HepG2 (cell line): ENCODE measurements around the gene FGFR4. TPM values are rescaled to one million over a fixed set of nuclear protein-coding genes. Genes with fewer than 3 reads are reported as not detected.

Experiments
- AKAP8 ChIP-seq: sonication (generic); formaldehyde crosslinking; IDR thresholded peaks from 2 replicates; pipeline ENCODE4 v1.5.1; 2020; ENCODE audit warnings: mild to moderate bottlenecking, missing genetic modification reagents
- KDM5A ChIP-seq: fragments of 200-600 bp; sonication (generic); IDR thresholded peaks from 2 replicates; pipeline ENCODE4 v1.7.0; 2018; ENCODE audit warnings: antibody characterized with exemption, mild to moderate bottlenecking, low read length, borderline replicate concordance
- MTF1 ChIP-seq: sonication (generic); formaldehyde crosslinking; IDR thresholded peaks from 2 replicates; pipeline ENCODE4 v1.5.0; 2020; ENCODE audit warnings: missing genetic modification reagents
- MYC ChIP-seq: sonication (generic); formaldehyde crosslinking; IDR thresholded peaks from 2 replicates; pipeline ENCODE4 v1.9.0; 2021; ENCODE audit warnings: missing genetic modification reagents, borderline replicate concordance
- NRL ChIP-seq: sonication (generic); formaldehyde crosslinking; IDR thresholded peaks from 2 replicates; pipeline ENCODE4 v1.5.0; 2020; ENCODE audit warnings: missing genetic modification reagents, mild to moderate bottlenecking, moderate library complexity, borderline replicate concordance
- PTBP1 ChIP-seq: fragments of 200-400 bp; formaldehyde crosslinking; IDR thresholded peaks from 2 replicates; pipeline ENCODE4 v1.6.1; 2018; ENCODE audit warnings: low read length, low read depth; ENCODE audit not compliant: poor library complexity, severe bottlenecking
- RORA ChIP-seq: sonication (generic); formaldehyde crosslinking; IDR thresholded peaks from 2 replicates; pipeline ENCODE4 v1.5.0; 2020; ENCODE audit warnings: mild to moderate bottlenecking, missing genetic modification reagents, moderate library complexity
- SRSF1 ChIP-seq: fragments of 200-400 bp; formaldehyde crosslinking; optimal IDR thresholded peaks from 2 replicates; pipeline ENCODE3; 2017; ENCODE audit warnings: mild to moderate bottlenecking, low read depth, low read length, moderate library complexity
- STAT5B ChIP-seq: sonication (generic); formaldehyde crosslinking; IDR thresholded peaks from 2 replicates; pipeline ENCODE4 v1.4.0; 2020; ENCODE audit warnings: missing genetic modification reagents
- TEF ChIP-seq: sonication (generic); formaldehyde crosslinking; IDR thresholded peaks from 2 replicates; pipeline ENCODE4 v1.5.0; 2020; ENCODE audit warnings: missing genetic modification reagents
- THAP9 ChIP-seq: sonication (generic); formaldehyde crosslinking; IDR thresholded peaks from 2 replicates; pipeline ENCODE4; 2020; ENCODE audit warnings: missing genetic modification reagents, mild to moderate bottlenecking, borderline replicate concordance
- ZFP82 ChIP-seq: sonication (generic); formaldehyde crosslinking; IDR thresholded peaks from 2 replicates; pipeline ENCODE4 v1.5.1; 2020; ENCODE audit warnings: mild to moderate bottlenecking, missing genetic modification reagents, borderline replicate concordance
- ZFX ChIP-seq: sonication (generic); formaldehyde crosslinking; IDR thresholded peaks from 2 replicates; pipeline ENCODE4 v1.4.0; 2020; ENCODE audit warnings: mild to moderate bottlenecking, low read depth, missing genetic modification reagents, moderate library complexity
- ZFY ChIP-seq: sonication (generic); formaldehyde crosslinking; IDR thresholded peaks from 2 replicates; pipeline ENCODE4 v1.4.0; 2020; ENCODE audit warnings: missing genetic modification reagents
- ZNF329 ChIP-seq: sonication (generic); formaldehyde crosslinking; IDR thresholded peaks from 2 replicates; pipeline ENCODE4 v1.9.0; 2021; ENCODE audit warnings: low read depth, mild to moderate bottlenecking, missing genetic modification reagents
- ZNF670 ChIP-seq: sonication (generic); formaldehyde crosslinking; IDR thresholded peaks from 2 replicates; pipeline ENCODE4 v1.8.0; 2022; ENCODE audit warnings: mild to moderate bottlenecking, missing genetic modification reagents, borderline replicate concordance
- ZSCAN29 ChIP-seq: sonication (generic); formaldehyde crosslinking; conservative IDR thresholded peaks from 2 replicates; pipeline ENCODE4 v1.4.0; 2020; ENCODE audit warnings: mild to moderate bottlenecking, missing genetic modification reagents
- ZXDC ChIP-seq: sonication (generic); formaldehyde crosslinking; IDR thresholded peaks from 2 replicates; pipeline ENCODE4 v1.5.0; 2020; ENCODE audit warnings: mild to moderate bottlenecking, missing genetic modification reagents
- polyA plus RNA-seq, 8 experiments: library from polyadenylated mRNA; depleted of rRNA in 3 of 8; stranded (reverse) in 7 of 8; unstranded in 1 of 8; fragments of >200 nt; fragmentation: Illumina TruSeq in 4 of 8; extraction: Trizol in 4 of 8; gene quantifications; 2 replicates each; pipeline versions ENCODE4 v1.2.1 to v1.2.3, GENCODE V29; 2011 to 2016; ENCODE audit warnings: low read depth in 4 of 8, missing spikeins in 1 of 8, mixed read lengths in 1 of 8; ENCODE audit not compliant: insufficient read depth in 1 of 8
- total RNA-seq, 5 experiments: library from RNA; depleted of rRNA; stranded (reverse); fragments of >200 nt; fragmentation: Illumina TruSeq; extraction: Trizol; gene quantifications; 2 replicates each; pipeline ENCODE4 v1.2.3, GENCODE V29; 2016; ENCODE audit warnings: low read depth in 1 of 5
- TF ChIP-seq, protein P1 (sequence below): sonication (generic); formaldehyde crosslinking; IDR thresholded peaks from 2 replicates; pipeline ENCODE4 v1.4.0; 2020; ENCODE audit warnings: mild to moderate bottlenecking, missing genetic modification reagents
- TF ChIP-seq, protein P2 (sequence below): sonication (generic); formaldehyde crosslinking; IDR thresholded peaks from 2 replicates; pipeline ENCODE4 v1.5.0; 2020; ENCODE audit warnings: mild to moderate bottlenecking, missing genetic modification reagents

Gene FGFR4
- total and polyA plus RNA-seq, 2 of the 13 experiments (the other 11 are each of a cell fraction or from before 2014, with no cell fraction given) = 129 to 219 TPM

DNA sequence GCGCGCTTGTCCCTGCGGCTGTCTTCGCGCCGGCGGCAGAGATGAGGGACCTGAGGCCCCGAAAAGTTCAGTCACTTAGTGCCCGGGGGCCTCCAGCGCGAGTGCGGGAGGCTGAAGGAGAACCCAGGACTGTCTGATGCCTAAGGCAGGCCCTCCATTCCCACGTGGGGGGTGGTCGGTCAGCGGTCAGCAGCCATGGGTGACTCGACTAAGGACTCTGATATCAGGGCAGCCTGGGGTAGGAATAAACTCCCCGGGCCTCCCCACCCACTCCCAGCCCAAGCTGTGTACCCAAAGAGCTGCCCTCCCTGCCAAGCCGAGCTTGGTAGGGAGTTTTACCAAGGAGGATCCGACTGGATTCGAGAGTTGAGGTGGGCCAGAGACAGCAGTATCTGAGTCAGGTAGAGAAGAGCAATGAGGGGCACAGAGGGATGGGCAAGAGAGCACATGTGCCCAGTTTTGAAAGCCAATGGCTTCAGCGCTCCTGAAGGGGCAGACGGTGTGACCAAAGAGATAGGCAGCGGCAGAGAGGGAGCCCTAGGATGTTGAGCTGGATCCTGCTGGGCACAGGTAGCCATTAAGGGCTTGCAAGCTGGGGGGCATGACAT is 787 bp downstream of the FGFR4 start (continued):
- TF ChIP-seq, protein P1, sequence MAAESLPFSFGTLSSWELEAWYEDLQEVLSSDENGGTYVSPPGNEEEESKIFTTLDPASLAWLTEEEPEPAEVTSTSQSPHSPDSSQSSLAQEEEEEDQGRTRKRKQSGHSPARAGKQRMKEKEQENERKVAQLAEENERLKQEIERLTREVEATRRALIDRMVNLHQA (CRISPR knock-in tag) = no peak
- no peak for TF ChIP-seq SRSF1
- no peak for TF ChIP-seq ZSCAN29 (CRISPR knock-in tag)
- no peak for TF ChIP-seq RORA (CRISPR knock-in tag)
- TF ChIP-seq, protein P2, sequence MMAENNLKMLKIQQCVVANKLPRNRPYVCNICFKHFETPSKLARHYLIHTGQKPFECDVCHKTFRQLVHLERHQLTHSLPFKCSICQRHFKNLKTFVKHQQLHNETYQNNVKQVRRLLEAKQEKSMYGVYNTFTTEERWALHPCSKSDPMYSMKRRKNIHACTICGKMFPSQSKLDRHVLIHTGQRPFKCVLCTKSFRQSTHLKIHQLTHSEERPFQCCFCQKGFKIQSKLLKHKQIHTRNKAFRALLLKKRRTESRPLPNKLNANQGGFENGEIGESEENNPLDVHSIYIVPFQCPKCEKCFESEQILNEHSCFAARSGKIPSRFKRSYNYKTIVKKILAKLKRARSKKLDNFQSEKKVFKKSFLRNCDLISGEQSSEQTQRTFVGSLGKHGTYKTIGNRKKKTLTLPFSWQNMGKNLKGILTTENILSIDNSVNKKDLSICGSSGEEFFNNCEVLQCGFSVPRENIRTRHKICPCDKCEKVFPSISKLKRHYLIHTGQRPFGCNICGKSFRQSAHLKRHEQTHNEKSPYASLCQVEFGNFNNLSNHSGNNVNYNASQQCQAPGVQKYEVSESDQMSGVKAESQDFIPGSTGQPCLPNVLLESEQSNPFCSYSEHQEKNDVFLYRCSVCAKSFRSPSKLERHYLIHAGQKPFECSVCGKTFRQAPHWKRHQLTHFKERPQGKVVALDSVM (CRISPR knock-in tag) = no peak
- TF ChIP-seq ZNF329 = no peak; the same call in 1 of the 2 replicates
- TF ChIP-seq TEF (CRISPR knock-in tag) = no peak
- 0 out of 2 replicates have a peak, but pooled peaks have one; percentile 37 for TF ChIP-seq ZFY (CRISPR knock-in tag)
- no peak for TF ChIP-seq ZFP82
- TF ChIP-seq MTF1 = no peak
- TF ChIP-seq ZNF670 (CRISPR knock-in tag) = no peak
- TF ChIP-seq STAT5B (CRISPR knock-in tag) = no peak
- peak; percentile 8; the same call in 1 of the 2 replicates for TF ChIP-seq ZFX (CRISPR knock-in tag)
- peak; percentile 59; the same call in 1 of the 2 replicates for TF ChIP-seq KDM5A
- TF ChIP-seq PTBP1 = peak; percentile 23
- TF ChIP-seq NRL (CRISPR knock-in tag) = no peak
- no peak for TF ChIP-seq MYC (CRISPR knock-in tag)
- TF ChIP-seq THAP9 (CRISPR knock-in tag) = peak; percentile 52; the same call in 1 of the 2 replicates
- no peak for TF ChIP-seq ZXDC (CRISPR knock-in tag)
- no peak; the same call in 1 of the 2 replicates for TF ChIP-seq AKAP8
